Stimulated activated naive B cell treated with anti-CD40 and anti-IgM and Interleukin-4, amounts not matched to agents 10 μg/mL and 1 μg/mL and 100 μg/mL, for 72 hours (primary cell): ENCODE results near the gene SPRING1.

Experiments used
- ATAC-seq, 2 donors: fragments of 150-1000 bp; cut with Tn5 transposase; replicated peaks; 2 replicates each; pipeline ENCODE4 v1.10.0; 2021; ENCODE audit warnings: moderate library complexity in 1 of 2
- DNase-seq: peaks from one replicate; pipeline ENCODE4 v3.0.0; 2021
- H3K27ac Mint-ChIP-seq: one replicate; pipeline ENCODE4 v1.8.0; 2022; ENCODE audit warnings: mild to moderate bottlenecking, mixed read lengths
- H3K27me3 Mint-ChIP-seq, 2 donors: one replicate each; pipeline ENCODE4 v1.8.0; 2022; ENCODE audit warnings: mixed read lengths in 2 of 2
- H3K36me3 Mint-ChIP-seq, 2 donors: one replicate each; pipeline ENCODE4 v1.8.0; 2022; ENCODE audit warnings: mixed read lengths in 2 of 2, mild to moderate bottlenecking in 1 of 2
- H3K4me1 Mint-ChIP-seq, 2 donors: one replicate each; pipeline ENCODE4 v1.8.0; 2022; ENCODE audit warnings: mixed read lengths in 2 of 2, mild to moderate bottlenecking in 1 of 2
- H3K4me3 Mint-ChIP-seq, 2 donors: one replicate each; pipeline ENCODE4 v1.8.0; 2022; ENCODE audit warnings: mild to moderate bottlenecking in 2 of 2, mixed read lengths in 2 of 2, moderate library complexity in 1 of 2
- H3K9me3 Mint-ChIP-seq, 2 donors: one replicate each; pipeline ENCODE4 v1.8.0; 2022; ENCODE audit warnings: mixed read lengths in 2 of 2, mild to moderate bottlenecking in 1 of 2

The SPRING1 gene

GRCh38 chr12:116708826-116709756 is 28.8 kb downstream of the SPRING1 start:
- no peaks in the 10 kb centered on the region for H3K27me3 Mint-ChIP-seq
- ATAC-seq (peak; percentile 83 to 91), DNase-seq (peak; percentile 39)
- H3K27ac Mint-ChIP-seq = no peak overlapping the region
- peak overlapping the region; percentile 56 to 77 for H3K4me3 Mint-ChIP-seq
- peaks cover 13% of the 10 kb centered on the region in 2 donors for H3K36me3 Mint-ChIP-seq
- H3K4me1 Mint-ChIP-seq = peaks cover 20 to 30% of the 10 kb centered on the region in 2 donors
- H3K9me3 Mint-ChIP-seq = no peaks in the 10 kb centered on the region

DNA sequence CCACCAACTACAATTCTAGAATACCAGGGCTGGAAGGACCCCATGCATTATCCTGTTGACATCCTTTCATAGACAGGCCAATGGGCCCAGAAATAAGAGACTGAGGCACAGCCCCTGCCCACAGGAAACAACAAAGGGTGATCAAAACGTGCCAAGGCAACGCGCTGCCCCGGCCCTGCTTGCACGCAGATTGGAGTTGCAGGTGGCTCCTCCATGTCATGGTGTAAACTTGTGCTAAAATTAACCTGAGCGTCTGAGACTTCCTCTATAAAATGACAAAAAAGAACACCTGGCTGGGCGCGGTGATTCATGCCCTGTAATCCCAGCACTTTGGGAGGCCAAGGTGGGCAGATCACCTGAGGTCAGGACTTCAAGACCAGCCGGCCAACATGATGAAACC is 30.1 kb downstream of the SPRING1 start:
- no peak overlapping the region for H3K27ac Mint-ChIP-seq
- peaks cover 4 to 6% of the 10 kb centered on the region in 2 donors for H3K27me3 Mint-ChIP-seq
- H3K9me3 Mint-ChIP-seq = no peaks in the 10 kb centered on the region
- ATAC-seq (peak; percentile 62), DNase-seq (no peak)
- H3K4me3 Mint-ChIP-seq = peak overlapping the region in 1 of 2 donors; percentile 47
- peaks cover 8% of the 10 kb centered on the region in 2 donors for H3K36me3 Mint-ChIP-seq
- peaks cover 19 to 27% of the 10 kb centered on the region in 2 donors for H3K4me1 Mint-ChIP-seq

GRCh38 chr12:116703214-116703795 is 34.6 kb downstream of the SPRING1 start:
- Mint-ChIP-seq H3K9me3 (no peaks in the 10 kb centered on the region), H3K4me1 (peaks cover 8 to 13% of the 10 kb centered on the region in 2 donors), H3K4me3 (no peak overlapping the region), H3K36me3 (no peaks in the 10 kb centered on the region), H3K27ac (no peak overlapping the region), H3K27me3 (peaks cover 4 to 6% of the 10 kb centered on the region in 2 donors)
- ATAC-seq = peak; percentile 72 to 78
- DNase-seq = peak; percentile 49

GRCh38 chr12:116701432-116701831 is 36.4 kb downstream of the SPRING1 start:
- H3K4me1 Mint-ChIP-seq = peaks cover 6 to 9% of the 10 kb centered on the region in 2 donors
- no peak for ATAC-seq

GRCh38 chr12:116700066-116700465 is 37.8 kb downstream of the SPRING1 start:
- Mint-ChIP-seq H3K4me3 (no peak overlapping the region), H3K4me1 (peaks cover 13 to 23% of the 10 kb centered on the region in 2 donors), H3K27ac (no peak overlapping the region), H3K27me3 (peaks cover 19 to 23% of the 10 kb centered on the region in 2 donors), H3K9me3 (no peaks in the 10 kb centered on the region), H3K36me3 (no peaks in the 10 kb centered on the region)
- DNase-seq (no peak), ATAC-seq (no peak)

More at GRCh38 chr12:116701432-116701831, 36.4 kb downstream of the SPRING1 start:
- DNase-seq = no peak
- H3K9me3 Mint-ChIP-seq = no peaks in the 10 kb centered on the region
- H3K27me3 Mint-ChIP-seq = peaks cover 10 to 12% of the 10 kb centered on the region in 2 donors
- no peaks in the 10 kb centered on the region for H3K36me3 Mint-ChIP-seq
- H3K27ac Mint-ChIP-seq = no peak overlapping the region
- no peak overlapping the region for H3K4me3 Mint-ChIP-seq

- Mint-ChIP-seq H3K27me3 (peaks cover 33 to 37% of the 10 kb centered on the region in 2 donors), H3K27ac (no peak overlapping the region), H3K9me3 (no peaks in the 10 kb centered on the region), H3K36me3 (no peaks in the 10 kb centered on the region), H3K4me3 (no peak overlapping the region), H3K4me1 (peaks cover 23 to 38% of the 10 kb centered on the region in 2 donors)
- no peak for DNase-seq
- no peak for ATAC-seq
Measured at GRCh38 chr12:116698554-116699075, 39.3 kb downstream of the SPRING1 start.

GRCh38 chr12:116698116-116698515 is 39.8 kb downstream of the SPRING1 start:
- no peaks in the 10 kb centered on the region for H3K9me3 Mint-ChIP-seq
- H3K4me1 Mint-ChIP-seq = peaks cover 23 to 38% of the 10 kb centered on the region in 2 donors
- no peak overlapping the region for H3K27ac Mint-ChIP-seq
- peaks cover 35 to 37% of the 10 kb centered on the region in 2 donors for H3K27me3 Mint-ChIP-seq
- no peaks in the 10 kb centered on the region for H3K36me3 Mint-ChIP-seq
- ATAC-seq (no peak), DNase-seq (no peak)
- no peak overlapping the region for H3K4me3 Mint-ChIP-seq

GRCh38 chr12:116697716-116698115 is 40.2 kb downstream of the SPRING1 start:
- peaks cover 36% of the 10 kb centered on the region in 2 donors for H3K27me3 Mint-ChIP-seq
- no peaks in the 10 kb centered on the region for H3K9me3 Mint-ChIP-seq
- DNase-seq (no peak), ATAC-seq (no peak)
- H3K36me3 Mint-ChIP-seq = no peaks in the 10 kb centered on the region
- no peak overlapping the region for H3K4me3 Mint-ChIP-seq
- peaks cover 24 to 41% of the 10 kb centered on the region in 2 donors for H3K4me1 Mint-ChIP-seq
- no peak overlapping the region for H3K27ac Mint-ChIP-seq

DNA sequence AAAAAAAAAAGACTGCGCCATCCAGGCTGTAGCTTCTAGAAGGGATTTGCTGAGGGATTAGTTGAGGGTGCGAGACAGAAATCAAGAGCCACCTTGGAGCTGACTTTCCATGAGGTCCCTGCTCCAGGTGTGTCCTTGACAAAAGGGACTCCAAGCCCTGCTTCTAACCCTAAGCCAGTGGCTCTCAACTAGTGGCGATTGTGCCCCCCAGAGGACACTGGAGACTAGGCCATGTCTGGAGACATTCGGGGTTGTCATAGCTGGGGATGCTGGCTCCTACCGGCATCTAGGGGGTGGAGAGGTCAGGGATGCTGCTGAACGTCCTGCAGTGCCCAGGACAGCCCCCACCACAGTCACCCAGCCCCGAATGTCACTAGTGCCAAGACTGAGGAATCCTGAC is 40.6 kb downstream of the SPRING1 start:
- Mint-ChIP-seq H3K9me3 (no peaks in the 10 kb centered on the region), H3K27me3 (peaks cover 37 to 39% of the 10 kb centered on the region in 2 donors)
- DNase-seq = no peak

GRCh38 chr12:116695464-116695725 is 42.5 kb downstream of the SPRING1 start:
- no peaks in the 10 kb centered on the region for H3K9me3 Mint-ChIP-seq
- DNase-seq = no peak
- H3K4me3 Mint-ChIP-seq = peak overlapping the region in 1 of 2 donors; percentile 64
- no peaks in the 10 kb centered on the region for H3K36me3 Mint-ChIP-seq
- no peak overlapping the region for H3K27ac Mint-ChIP-seq
- ATAC-seq = no peak
- peaks cover 28 to 49% of the 10 kb centered on the region in 2 donors for H3K4me1 Mint-ChIP-seq
- peaks cover 43 to 45% of the 10 kb centered on the region in 2 donors for H3K27me3 Mint-ChIP-seq

More for the DNA sequence above, 40.6 kb downstream of the SPRING1 start:
- no peaks in the 10 kb centered on the region for H3K36me3 Mint-ChIP-seq
- no peak overlapping the region for H3K4me3 Mint-ChIP-seq
- peaks cover 26 to 45% of the 10 kb centered on the region in 2 donors for H3K4me1 Mint-ChIP-seq
- peak; percentile 57 to 61 for ATAC-seq
- no peak overlapping the region for H3K27ac Mint-ChIP-seq

GRCh38 chr12:116694653-116695463 is 43.0 kb downstream of the SPRING1 start:
- peaks cover 43 to 45% of the 10 kb centered on the region in 2 donors for H3K27me3 Mint-ChIP-seq
- DNase-seq = no peak
- H3K4me1 Mint-ChIP-seq = peaks cover 31 to 54% of the 10 kb centered on the region in 2 donors
- H3K36me3 Mint-ChIP-seq = no peaks in the 10 kb centered on the region
- H3K4me3 Mint-ChIP-seq = peak overlapping the region; percentile 64 to 69
- no peak overlapping the region for H3K27ac Mint-ChIP-seq
- H3K9me3 Mint-ChIP-seq = no peaks in the 10 kb centered on the region
- ATAC-seq = peak in 1 of 2 donors; percentile 41

- H3K4me1 Mint-ChIP-seq = peaks cover 33 to 62% of the 10 kb centered on the region in 2 donors
- peaks cover 43 to 45% of the 10 kb centered on the region in 2 donors for H3K27me3 Mint-ChIP-seq
- ATAC-seq (no peak), DNase-seq (no peak)
- no peaks in the 10 kb centered on the region for H3K9me3 Mint-ChIP-seq
- H3K36me3 Mint-ChIP-seq = no peaks in the 10 kb centered on the region
- no peak overlapping the region for H3K27ac Mint-ChIP-seq
- peak overlapping the region; percentile 69 to 76 for H3K4me3 Mint-ChIP-seq
Measured at GRCh38 chr12:116693286-116694227, 44.3 kb downstream of the SPRING1 start.

DNA sequence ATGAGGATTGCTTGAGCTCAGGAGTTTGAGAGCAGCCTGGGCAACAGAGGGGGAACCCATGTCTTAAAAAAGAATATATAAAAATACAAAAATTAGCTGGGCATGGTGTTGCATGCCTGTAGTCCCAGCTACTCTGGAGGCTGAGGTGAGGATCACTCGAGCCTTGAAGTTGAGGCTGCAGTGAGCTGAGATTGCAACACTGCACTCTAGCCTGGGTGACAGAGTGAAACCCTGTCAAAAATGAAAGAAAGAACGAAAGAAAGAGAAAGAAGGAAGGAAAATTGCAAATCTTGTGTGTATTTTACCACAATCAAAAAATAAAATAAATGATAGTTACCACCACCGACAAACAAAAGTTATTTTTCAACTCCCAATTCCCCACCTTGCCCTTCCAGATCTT is 45.3 kb downstream of the SPRING1 start:
- H3K9me3 Mint-ChIP-seq = no peaks in the 10 kb centered on the region
- no peak overlapping the region for H3K27ac Mint-ChIP-seq
- peaks cover 41 to 45% of the 10 kb centered on the region in 2 donors for H3K27me3 Mint-ChIP-seq
- DNase-seq = no peak
- peaks cover 33 to 69% of the 10 kb centered on the region in 2 donors for H3K4me1 Mint-ChIP-seq
- no peaks in the 10 kb centered on the region for H3K36me3 Mint-ChIP-seq
- H3K4me3 Mint-ChIP-seq = peak overlapping the region in 1 of 2 donors; percentile 8
- no peak for ATAC-seq
